ENCODE measurements around the gene BLMH. TPM values are rescaled to one million over a fixed set of nuclear protein-coding genes. Genes with fewer than 3 reads are reported as not detected.
"Not testable (repeated sequence)": the region's sequence is repeated elsewhere in the genome, so short reads cannot be mapped to it uniquely, and the experiment has no call there.

BLMH gene
- total RNA-seq, 1 experiment from 2014 or later = 24.0 TPM

DNA sequence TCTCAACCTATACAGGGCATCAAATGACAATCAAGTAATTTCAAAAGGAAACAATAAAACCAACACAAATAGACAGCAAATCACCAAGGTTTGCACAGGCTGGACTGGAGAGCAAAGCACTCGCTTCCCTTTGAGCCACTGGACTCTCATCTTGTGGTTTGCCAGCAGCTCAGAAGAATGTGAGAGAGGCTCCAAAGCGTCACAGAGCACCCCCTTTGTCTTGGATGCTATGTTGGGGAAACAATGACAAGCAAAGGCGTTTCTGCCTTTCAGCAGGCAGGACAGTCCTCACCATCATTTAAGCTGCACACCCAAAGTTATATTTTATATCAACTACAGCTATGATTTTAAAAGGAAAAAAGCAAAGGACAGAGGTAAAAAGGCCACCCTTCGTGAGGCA lies 69.5 kb downstream of the BLMH start:
- no peak for DNase-seq (ENCODE audit: low read depth, low spot score)
- in situ Hi-C loops (cut with HindIII; ENCODE audit: low pct_unique_long_range_greater_than_20kb, low sequenced_read_pairs) = no loop called here

GRCh38 chr17:30221346-30221745 lies 70.4 kb downstream of the BLMH start:
- no peak for DNase-seq (ENCODE audit: low read depth, low spot score)

GRCh38 chr17:30220414-30220813 lies 71.3 kb downstream of the BLMH start:
- in situ Hi-C loops (cut with HindIII; ENCODE audit: low pct_unique_long_range_greater_than_20kb, low sequenced_read_pairs) = no loop called here
- no peak for DNase-seq (ENCODE audit: low read depth, low spot score)

More at GRCh38 chr17:30221346-30221745, 70.4 kb downstream of the BLMH start:
- in situ Hi-C loops (cut with HindIII; ENCODE audit: low pct_unique_long_range_greater_than_20kb, low sequenced_read_pairs) = no loop called here

DNA sequence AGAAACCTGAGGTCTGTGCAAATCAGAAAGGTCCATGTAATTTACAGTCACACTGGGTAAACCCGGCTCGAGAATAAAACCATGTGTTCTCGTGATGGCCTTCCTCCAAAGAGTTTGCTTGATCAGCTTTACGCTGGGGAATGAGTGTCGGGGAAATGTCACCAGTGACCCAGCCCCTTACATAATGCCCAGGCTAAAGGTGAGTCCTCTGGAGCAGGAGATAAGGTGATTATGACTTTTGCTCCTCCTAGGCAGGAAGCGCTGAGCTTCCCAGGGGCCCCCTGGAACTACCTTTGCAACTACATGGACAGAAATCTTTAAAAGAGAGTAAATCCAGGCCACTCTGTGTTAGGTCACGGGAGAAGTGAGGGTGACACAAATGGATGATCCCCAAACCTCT lies 71.9 kb downstream of the BLMH start:
- in situ Hi-C loops (cut with HindIII; ENCODE audit: low pct_unique_long_range_greater_than_20kb, low sequenced_read_pairs) = no loop called here
- DNase-seq (ENCODE audit: low read depth, low spot score) = no peak

- DNase-seq (ENCODE audit: low read depth, low spot score) = no peak
- in situ Hi-C loops (cut with HindIII; ENCODE audit: low pct_unique_long_range_greater_than_20kb, low sequenced_read_pairs) = no loop called here
Measured at GRCh38 chr17:30219315-30219714, 72.4 kb downstream of the BLMH start.

DNA sequence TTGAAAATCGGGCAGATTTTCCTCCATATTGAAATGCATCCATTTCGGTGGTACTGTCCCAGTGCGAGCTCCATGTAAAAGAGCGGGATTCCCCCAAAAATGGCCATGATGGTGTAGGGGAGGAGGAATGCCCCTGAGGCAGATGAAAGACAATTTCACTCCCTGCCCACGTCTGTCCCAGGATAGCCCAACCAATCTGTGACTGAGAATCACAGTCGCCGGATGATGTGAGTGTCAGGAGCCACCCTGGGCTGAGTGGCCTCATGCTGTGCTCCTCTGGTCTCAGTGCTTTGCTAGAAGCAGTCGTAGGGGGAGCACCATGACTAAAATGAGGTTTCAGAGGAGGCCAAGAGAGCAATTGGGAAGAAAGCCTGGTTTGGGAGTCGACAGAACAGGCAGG lies 72.9 kb downstream of the BLMH start:
- DNase-seq (ENCODE audit: low read depth, low spot score) = no peak
- in situ Hi-C loops (cut with HindIII; ENCODE audit: low pct_unique_long_range_greater_than_20kb, low sequenced_read_pairs) = no loop called here

- DNase-seq (ENCODE audit: low read depth, low spot score) = no peak
- in situ Hi-C loops (cut with HindIII; ENCODE audit: low pct_unique_long_range_greater_than_20kb, low sequenced_read_pairs) = no loop called here
Measured at GRCh38 chr17:30217746-30218245, 73.9 kb downstream of the BLMH start.

DNA sequence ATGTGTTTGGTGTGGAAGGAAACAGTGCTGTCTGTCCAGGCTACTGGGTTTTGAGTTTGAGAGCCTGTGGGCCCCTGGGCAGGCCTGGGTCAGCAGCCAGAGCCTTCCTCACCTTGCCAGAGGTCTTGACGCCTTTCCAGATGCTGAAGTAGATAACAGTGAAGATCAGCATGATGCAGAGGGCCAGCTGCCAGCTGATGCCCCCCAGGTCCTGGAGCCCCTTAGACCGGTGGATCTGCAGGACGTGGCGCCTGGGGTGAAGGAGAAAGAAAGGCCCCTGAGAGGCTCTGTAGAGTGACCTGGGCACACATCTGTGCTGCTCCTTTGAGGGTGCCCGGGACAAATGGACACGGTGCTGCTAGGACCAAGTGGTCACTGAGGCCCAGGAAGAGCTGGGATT lies 74.7 kb downstream of the BLMH start:
- in situ Hi-C loops (cut with HindIII; ENCODE audit: low pct_unique_long_range_greater_than_20kb, low sequenced_read_pairs) = no loop called here

DNA sequence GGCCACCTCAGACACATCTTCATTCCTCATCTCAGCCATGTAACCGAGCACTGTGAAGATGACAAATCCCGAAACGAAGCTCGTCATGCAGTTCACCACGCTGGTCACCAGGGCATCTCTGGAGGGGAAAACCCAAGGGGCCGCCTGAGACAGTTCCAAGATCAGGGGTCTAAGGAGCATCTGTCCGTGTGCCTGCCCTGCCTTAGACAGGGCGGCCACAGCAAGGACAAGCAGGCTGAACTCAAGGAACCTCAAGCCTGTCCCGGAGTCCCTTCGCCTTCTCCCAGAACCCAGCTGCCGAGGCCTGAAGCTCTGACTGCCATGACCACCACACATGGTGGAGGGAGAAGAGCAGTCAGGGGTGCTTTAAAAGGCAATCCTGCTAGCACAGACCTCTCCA lies 79.0 kb downstream of the BLMH start:
- no peak for DNase-seq (ENCODE audit: low read depth, low spot score)
- in situ Hi-C loops (cut with HindIII; ENCODE audit: low pct_unique_long_range_greater_than_20kb, low sequenced_read_pairs) = no loop called here

More for the DNA sequence above, 74.7 kb downstream of the BLMH start:
- DNase-seq (ENCODE audit: low read depth, low spot score) = no peak

DNA sequence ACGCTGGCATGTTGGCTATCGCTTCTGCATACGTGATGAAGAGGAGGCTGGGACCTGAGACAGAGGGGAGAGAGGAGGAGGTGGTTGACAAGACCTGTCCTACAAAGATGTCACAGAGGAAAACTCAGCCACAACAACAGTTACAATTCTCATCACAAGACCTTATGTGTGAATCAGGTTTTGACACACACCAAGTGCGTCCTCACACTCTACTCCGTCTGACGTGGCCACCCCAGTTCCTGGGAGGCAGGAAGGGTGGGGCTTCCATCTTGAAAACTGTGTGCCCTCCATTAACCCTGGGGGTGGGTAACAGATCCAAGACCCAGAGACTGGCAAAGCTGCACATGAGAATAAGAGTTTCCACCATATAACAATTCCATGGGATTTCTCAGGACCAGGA lies 80.4 kb downstream of the BLMH start:
- in situ Hi-C loops (cut with HindIII; ENCODE audit: low pct_unique_long_range_greater_than_20kb, low sequenced_read_pairs) = no loop called here
- DNase-seq (ENCODE audit: low read depth, low spot score) = no peak

DNA sequence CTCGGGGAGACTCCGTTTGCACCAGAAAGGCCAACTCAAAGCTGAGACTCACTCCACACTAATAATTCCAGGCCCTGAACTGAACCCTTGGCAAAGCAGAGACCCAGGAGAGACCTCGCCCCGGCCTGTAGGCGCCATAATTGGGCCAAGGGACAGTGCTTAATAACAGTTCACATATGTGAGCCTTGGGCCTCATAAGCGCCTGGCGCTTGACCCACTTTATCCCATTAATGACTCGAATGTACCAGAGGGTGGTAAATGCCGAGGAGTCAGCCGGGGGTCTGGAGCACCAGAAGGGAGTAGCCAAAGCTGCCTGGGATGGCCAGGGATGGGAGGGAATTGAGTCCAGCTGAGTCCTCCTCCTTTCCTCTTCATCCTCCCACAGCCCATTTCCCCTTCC lies 80.8 kb downstream of the BLMH start:
- in situ Hi-C loops (cut with HindIII; ENCODE audit: low pct_unique_long_range_greater_than_20kb, low sequenced_read_pairs) = no loop called here
- no peak for DNase-seq (ENCODE audit: low read depth, low spot score)

DNA sequence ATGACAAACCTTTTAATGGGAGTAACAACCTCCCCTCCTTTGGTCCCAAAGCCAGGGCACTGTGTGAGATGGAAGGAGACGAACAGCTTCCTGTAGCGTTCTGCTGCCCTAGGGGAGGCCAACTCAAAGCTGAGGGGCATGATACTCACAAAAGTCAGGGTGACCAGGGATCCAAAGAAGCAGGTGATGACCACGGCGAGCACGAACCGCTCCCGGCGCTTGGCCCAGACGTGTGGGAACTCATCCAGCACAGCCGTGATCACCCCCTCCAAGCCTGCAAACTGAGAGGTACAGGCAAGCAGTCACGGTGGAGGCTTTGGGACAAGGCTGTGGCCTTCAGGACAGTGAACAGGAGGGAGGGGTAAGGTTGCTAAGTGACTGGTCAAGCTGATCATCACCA lies 81.4 kb downstream of the BLMH start:
- no peak for DNase-seq (ENCODE audit: low read depth, low spot score)
- in situ Hi-C loops (cut with HindIII; ENCODE audit: low pct_unique_long_range_greater_than_20kb, low sequenced_read_pairs) = no loop called here

DNA sequence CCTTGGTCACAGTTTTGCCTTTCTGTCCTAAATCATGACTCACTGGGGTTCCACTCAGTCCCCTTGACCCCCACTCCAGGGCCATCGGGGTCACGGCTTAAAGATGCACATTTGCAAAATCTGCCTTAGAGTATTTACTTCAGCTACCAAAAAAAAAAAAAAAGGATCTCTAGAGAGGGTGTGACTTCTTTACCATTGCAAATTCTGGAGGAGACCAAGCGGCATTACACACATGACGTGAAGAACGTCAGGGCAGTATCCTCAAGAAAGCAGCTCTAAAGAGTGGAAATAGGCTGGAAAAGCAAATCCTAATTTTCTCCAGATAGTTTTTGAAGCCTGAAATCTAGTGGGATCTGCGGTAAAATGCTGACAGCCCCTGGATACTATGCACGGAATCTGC lies 81.8 kb downstream of the BLMH start:
- no peak for DNase-seq (ENCODE audit: low read depth, low spot score)
- in situ Hi-C loops (cut with HindIII; ENCODE audit: low pct_unique_long_range_greater_than_20kb, low sequenced_read_pairs) = no loop called here

GRCh38 chr17:30208214-30208613 lies 83.5 kb downstream of the BLMH start:
- in situ Hi-C loops (cut with HindIII; ENCODE audit: low pct_unique_long_range_greater_than_20kb, low sequenced_read_pairs) = no loop called here
- no peak for DNase-seq (ENCODE audit: low read depth, low spot score)

GRCh38 chr17:30207655-30208054 lies 84.1 kb downstream of the BLMH start:
- DNase-seq (ENCODE audit: low read depth, low spot score) = no peak
- in situ Hi-C loops (cut with HindIII; ENCODE audit: low pct_unique_long_range_greater_than_20kb, low sequenced_read_pairs) = no loop called here

GRCh38 chr17:30203471-30203981 lies 88.2 kb downstream of the BLMH start:
- in situ Hi-C loops (cut with HindIII; ENCODE audit: low pct_unique_long_range_greater_than_20kb, low sequenced_read_pairs) = no loop called here
- DNase-seq (ENCODE audit: low read depth, low spot score) = peak; percentile 20

DNA sequence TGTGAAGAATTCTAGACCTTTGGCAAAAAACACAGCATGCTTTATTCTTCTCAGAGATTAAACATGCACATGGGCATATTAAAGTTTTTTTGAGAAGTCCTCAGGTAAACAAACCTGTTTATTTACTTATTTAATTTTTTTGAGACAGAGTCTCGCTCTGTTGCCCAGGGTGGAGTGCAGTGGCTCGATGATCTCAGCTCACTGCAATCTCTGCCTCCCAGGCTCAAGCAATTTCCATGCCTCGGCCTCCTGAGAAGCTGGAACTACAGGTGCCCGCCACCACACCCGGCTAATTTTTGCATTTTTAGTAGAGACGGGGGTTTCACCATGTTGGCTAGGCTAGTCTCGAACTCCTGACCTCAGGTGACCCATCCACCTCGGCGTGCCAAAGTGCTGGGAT lies 91.1 kb downstream of the BLMH start:
- in situ Hi-C loops (cut with HindIII; ENCODE audit: low pct_unique_long_range_greater_than_20kb, low sequenced_read_pairs) = not testable (repeated sequence)

DNA sequence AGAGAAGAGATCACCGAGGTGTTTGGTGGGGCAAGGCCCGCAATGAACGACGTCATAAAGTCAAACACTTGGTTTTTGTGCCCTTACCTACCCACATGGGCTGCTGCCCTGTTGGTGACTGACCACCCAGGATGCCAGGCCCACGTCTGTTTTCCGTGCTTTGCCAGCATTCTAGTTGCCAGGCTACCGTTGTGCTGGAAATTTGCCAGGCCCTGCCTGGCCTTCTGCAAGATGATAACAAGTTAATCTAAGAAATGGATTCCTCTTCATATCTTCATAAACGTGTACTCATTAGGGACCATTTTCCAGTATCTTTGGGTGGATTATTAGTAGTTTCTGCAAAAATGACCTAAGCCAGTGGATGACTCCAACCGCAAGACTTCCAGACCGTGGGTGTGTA lies 91.6 kb downstream of the BLMH start:
- in situ Hi-C loops (cut with HindIII; ENCODE audit: low pct_unique_long_range_greater_than_20kb, low sequenced_read_pairs) = no loop called here
- DNase-seq (ENCODE audit: low read depth, low spot score) = no peak

More for the DNA sequence above, 91.1 kb downstream of the BLMH start:
- not testable (repeated sequence) for DNase-seq (ENCODE audit: low read depth, low spot score)

DNA sequence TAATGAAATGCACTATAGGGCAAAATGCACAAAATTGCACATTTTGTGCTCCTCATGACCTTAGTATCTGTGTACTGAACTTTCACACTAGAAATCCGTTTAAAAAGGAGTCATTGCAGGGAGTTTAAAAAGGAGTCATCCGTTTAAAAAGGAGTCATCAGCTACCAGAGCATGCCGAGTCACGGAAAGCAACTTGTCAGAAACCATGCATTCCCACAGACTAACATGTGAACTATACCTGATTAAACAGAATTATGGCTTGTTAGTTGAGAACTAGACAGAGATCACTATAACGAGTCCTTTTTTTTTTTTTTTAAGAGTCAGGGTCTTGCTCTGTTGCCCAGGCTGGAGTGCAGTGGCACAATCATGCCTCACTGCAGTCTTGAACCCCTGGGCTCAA lies 92.1 kb downstream of the BLMH start:
- no peak for DNase-seq (ENCODE audit: low read depth, low spot score)
- in situ Hi-C loops (cut with HindIII; ENCODE audit: low pct_unique_long_range_greater_than_20kb, low sequenced_read_pairs) = no loop called here
